GF-D8 (cell line): ENCODE results near the gene TNFSF13.

Experiments used
- DNase-seq: peaks from one replicate; lab custom pipeline; 2025; lab: John Stamatoyannopoulos, UW

The TNFSF13 gene

GRCh38 chr17:7552621-7553051 lies 5.9 kb upstream of the TNFSF13 start:
- peak; percentile 66 for DNase-seq

GRCh38 chr17:7553356-7553755 lies 5.2 kb upstream of the TNFSF13 start:
- no peak for DNase-seq

GRCh38 chr17:7555320-7555948 lies 3.1 kb upstream of the TNFSF13 start:
- DNase-seq = no peak

GRCh38 chr17:7556627-7557026 lies 1.9 kb upstream of the TNFSF13 start:
- DNase-seq = no peak

- no peak for DNase-seq
Measured at GRCh38 chr17:7557147-7557764, 1.3 kb upstream of the TNFSF13 start.

GRCh38 chr17:7557775-7558543 lies 591 bp upstream of the TNFSF13 start:
- DNase-seq = peak; percentile 82

- DNase-seq = no peak
Measured at GRCh38 chr17:7559320-7560171, 996 bp downstream of the TNFSF13 start.

GRCh38 chr17:7560172-7561027 lies 1.9 kb downstream of the TNFSF13 start:
- DNase-seq = peak; percentile 19

- peak; percentile 2 for DNase-seq
Measured at GRCh38 chr17:7561028-7561575, 2.6 kb downstream of the TNFSF13 start.

- DNase-seq = peak; percentile 31
Measured at GRCh38 chr17:7561589-7562207, 3.1 kb downstream of the TNFSF13 start, which contains the start of gene SENP3. Gene SENP3 (plus strand): TSS chr17:7561919. CDS start chr17:7563077, 1,158 bp downstream.

GRCh38 chr17:7562208-7562605 lies 3.7 kb downstream of the TNFSF13 start:
- no peak for DNase-seq

- DNase-seq = no peak
Measured at GRCh38 chr17:7563115-7563869, 4.7 kb downstream of the TNFSF13 start.

- no peak for DNase-seq
Measured at GRCh38 chr17:7569571-7569970, 11.0 kb downstream of the TNFSF13 start.

- DNase-seq = no peak
Measured at GRCh38 chr17:7570351-7570750, 11.8 kb downstream of the TNFSF13 start.

GRCh38 chr17:7572338-7572587 lies 13.7 kb downstream of the TNFSF13 start:
- DNase-seq = no peak

GRCh38 chr17:7572588-7573323 lies 14.2 kb downstream of the TNFSF13 start:
- DNase-seq = peak; percentile 91

GRCh38 chr17:7573324-7574080 lies 15.0 kb downstream of the TNFSF13 start:
- peak; percentile 54 for DNase-seq

GRCh38 chr17:7574176-7574953 lies 15.8 kb downstream of the TNFSF13 start:
- no peak for DNase-seq
